OCI-LY1 (cell line): ENCODE data around the gene GATAD1.

Experiments used
- H2AFZ ChIP-seq: fragments of 200-600 bp; sonication (generic), shearing (Covaris generic); 2 replicates; pipeline ENCODE4 v1.6.0; 2014; ENCODE audit warnings: antibody characterized with exemption, mild to moderate bottlenecking, low read length
- H3F3A ChIP-seq: fragments of 200-600 bp; sonication (generic), shearing (Covaris generic); 2 replicates; pipeline ENCODE4 v1.6.0; 2014; ENCODE audit warnings: mild to moderate bottlenecking, antibody characterized with exemption, low read length, moderate library complexity; ENCODE audit not compliant: insufficient read depth
- H3K27ac ChIP-seq: fragments of 200-600 bp; sonication (generic); 2 replicates; pipeline ENCODE4 v1.5.1; 2014; ENCODE audit warnings: low read length, mixed run types, mild to moderate bottlenecking, low read depth; ENCODE audit not compliant: poor library complexity, severe bottlenecking
- H3K27me3 ChIP-seq: fragments of 200-600 bp; sonication (generic); 2 replicates; pipeline ENCODE4 v1.6.0; 2014; ENCODE audit warnings: antibody characterized with exemption, mild to moderate bottlenecking, low read length, moderate library complexity; ENCODE audit not compliant: insufficient read depth
- H3K36me3 ChIP-seq: fragments of 200-600 bp; sonication (generic); 2 replicates; pipeline ENCODE4 v1.6.1; 2014; ENCODE audit warnings: mild to moderate bottlenecking, antibody characterized with exemption, low read length, moderate library complexity, mixed read lengths; ENCODE audit not compliant: insufficient read depth
- H3K4me1 ChIP-seq: fragments of 200-600 bp; sonication (generic); 2 replicates; pipeline ENCODE4 v1.5.1; 2014; ENCODE audit warnings: mild to moderate bottlenecking, low read length, moderate library complexity; ENCODE audit not compliant: insufficient read depth, severe bottlenecking
- H3K4me2 ChIP-seq: fragments of 200-600 bp; sonication (generic), shearing (Covaris generic); 2 replicates; pipeline ENCODE4 v1.6.1; 2014; ENCODE audit warnings: low read length
- H3K4me3 ChIP-seq: fragments of 200-600 bp; sonication (generic); 2 replicates; pipeline ENCODE4 v1.5.1; 2014; ENCODE audit warnings: low read length, low read depth, mild to moderate bottlenecking, mixed read lengths; ENCODE audit not compliant: poor library complexity, severe bottlenecking
- H3K79me2 ChIP-seq: fragments of 200-600 bp; shearing (Covaris generic); 2 replicates; pipeline ENCODE4 v1.6.1; 2016; ENCODE audit warnings: mixed run types, low read length, mixed read lengths; ENCODE audit not compliant: insufficient read depth
- H3K9ac ChIP-seq: fragments of 200-600 bp; sonication (generic), shearing (Covaris generic); 2 replicates; pipeline ENCODE4 v1.6.1; 2014; ENCODE audit warnings: mild to moderate bottlenecking, low read length, mixed read lengths
- H3K9me2 ChIP-seq: fragments of 200-600 bp; sonication (generic), shearing (Covaris generic); 2 replicates; pipeline ENCODE4 v1.6.1; 2014; ENCODE audit warnings: low read depth, mild to moderate bottlenecking, low read length, mixed read lengths
- H3K9me3 ChIP-seq: fragments of 200-600 bp; shearing (Covaris generic); 2 replicates; pipeline ENCODE4 v1.6.1; 2014; ENCODE audit warnings: low read length, mixed read lengths
- H4K20me1 ChIP-seq: fragments of 200-600 bp; sonication (generic), shearing (Covaris generic); 2 replicates; pipeline ENCODE4 v1.6.0; 2016; ENCODE audit warnings: mild to moderate bottlenecking, low read length; ENCODE audit not compliant: insufficient read depth
- CTCF ChIP-seq: fragments of 200-600 bp; sonication (generic), shearing (Covaris generic); IDR thresholded peaks from 2 replicates; pipeline ENCODE4 v1.5.1; 2017; ENCODE audit warnings: mild to moderate bottlenecking, antibody characterized with exemption, low read length, moderate library complexity, mixed read lengths
- EZH2 ChIP-seq: fragments of 200-600 bp; sonication (generic), shearing (Covaris generic); IDR thresholded peaks from 2 replicates; pipeline ENCODE4 v1.8.0; 2017; ENCODE audit warnings: borderline replicate concordance, mixed run types, mild to moderate bottlenecking, antibody characterized with exemption, low read length, moderate library complexity, mixed read lengths

Gene GATAD1

DNA sequence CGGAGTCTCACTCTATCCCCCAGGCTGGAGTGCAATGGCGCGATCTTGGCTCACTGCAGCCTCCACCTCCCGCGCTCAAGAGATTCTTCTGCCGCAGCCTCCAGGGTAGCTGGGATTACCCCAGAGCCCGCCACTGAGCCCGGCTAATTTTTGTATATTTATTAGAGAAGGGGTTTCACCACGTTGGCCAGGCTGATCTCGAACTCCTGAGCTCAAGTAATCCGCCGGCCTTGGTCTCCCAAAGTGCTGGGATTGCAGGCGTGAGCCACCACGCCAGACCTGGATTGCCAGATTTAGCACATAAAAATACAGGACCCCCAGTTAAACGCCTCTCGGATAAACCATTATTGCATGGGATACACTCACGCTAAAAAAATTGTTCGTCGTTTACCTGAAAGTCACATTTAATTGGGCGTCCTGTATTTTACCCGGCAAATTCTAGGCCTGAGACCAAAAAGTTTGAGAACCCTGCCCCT lies 375 bp upstream of the GATAD1 start:
- peak overlapping the region; percentile 92 for H3K9ac ChIP-seq
- H3K36me3 ChIP-seq: peaks cover 21% of the 10 kb centered on the region; the same call in 1 of the 2 replicates
- H3F3A ChIP-seq: peaks cover 6% of the 10 kb centered on the region; the same call in 1 of the 2 replicates
- H3K9me2 ChIP-seq: no peaks in the 10 kb centered on the region
- peak overlapping the region; percentile 70 for H3K4me2 ChIP-seq
- no peaks in the 10 kb centered on the region for H3K79me2 ChIP-seq
- peaks cover 15% of the 10 kb centered on the region for H3K4me1 ChIP-seq
- 0 out of 2 replicates have a peak, but pooled peaks cover 4% of the 10 kb centered on the region for H3K9me3 ChIP-seq
- no peaks in the 10 kb centered on the region for H4K20me1 ChIP-seq
- H3K4me3 ChIP-seq: peak overlapping the region; percentile 79
- TF ChIP-seq EZH2 (no peak), CTCF (peak; percentile 96; the same call in 1 of the 2 replicates)
- H2AFZ ChIP-seq: peak overlapping the region; percentile 11; the same call in 1 of the 2 replicates
- no peaks in the 10 kb centered on the region for H3K27me3 ChIP-seq
- no peak overlapping the region for H3K27ac ChIP-seq

GRCh38 chr7:92448205-92448747 lies 994 bp downstream of the GATAD1 start:
- H3K27ac ChIP-seq: peak overlapping the region; percentile 64
- no peaks in the 10 kb centered on the region for H3K9me2 ChIP-seq
- H3K27me3 ChIP-seq: no peaks in the 10 kb centered on the region
- TF ChIP-seq EZH2 (no peak), CTCF (peak; percentile 93)
- peaks cover 35% of the 10 kb centered on the region; the same call in 1 of the 2 replicates for H3K36me3 ChIP-seq
- peaks cover 15% of the 10 kb centered on the region for H3K4me1 ChIP-seq
- H3K9ac ChIP-seq: peak overlapping the region; percentile 92
- peak overlapping the region; percentile 70 for H3K4me2 ChIP-seq
- H3K4me3 ChIP-seq: peak overlapping the region; percentile 79
- no peaks in the 10 kb centered on the region for H4K20me1 ChIP-seq
- H3K9me3 ChIP-seq: no peaks in the 10 kb centered on the region
- peaks cover 6% of the 10 kb centered on the region; the same call in 1 of the 2 replicates for H3F3A ChIP-seq
- H2AFZ ChIP-seq: peak overlapping the region; percentile 84
- H3K79me2 ChIP-seq: no peaks in the 10 kb centered on the region

DNA sequence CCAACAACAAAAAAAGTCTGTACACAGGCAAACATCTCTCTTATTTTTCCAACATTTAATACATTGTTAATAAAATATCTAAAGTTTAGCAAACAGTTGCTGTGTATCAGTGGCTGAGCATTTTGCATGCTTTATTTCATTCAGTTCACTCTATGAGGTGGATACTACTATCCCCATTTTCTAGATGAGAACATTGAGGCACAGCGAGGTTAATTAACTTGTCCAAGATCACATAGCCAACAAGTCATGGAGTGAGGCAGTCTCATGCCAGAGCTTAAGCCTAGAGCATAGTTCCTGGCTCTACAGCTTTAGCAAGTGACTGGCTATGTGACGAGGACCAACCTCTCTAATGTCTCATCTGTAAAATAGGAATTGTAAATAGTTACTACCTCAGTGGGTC lies 4.4 kb downstream of the GATAD1 start:
- Histone ChIP-seq H3K4me2 (no peak overlapping the region), H3K9me3 (no peaks in the 10 kb centered on the region), H3K4me3 (no peak overlapping the region), H2AFZ (no peak overlapping the region), H3K27me3 (no peaks in the 10 kb centered on the region), H3K27ac (no peak overlapping the region), H4K20me1 (no peaks in the 10 kb centered on the region), H3K36me3 (peaks cover 68% of the 10 kb centered on the region), H3K9me2 (no peaks in the 10 kb centered on the region), H3K4me1 (peaks cover 15% of the 10 kb centered on the region), H3F3A (peaks cover 6% of the 10 kb centered on the region; the same call in 1 of the 2 replicates), H3K79me2 (no peaks in the 10 kb centered on the region), H3K9ac (no peak overlapping the region)
- no peak for TF ChIP-seq EZH2
- TF ChIP-seq CTCF: no peak
